Hepatic stellate cell (primary cell): Measurements from ENCODE around the gene BTNL2.
"Not testable (repeated sequence)": the region's sequence is repeated elsewhere in the genome, so short reads cannot be mapped to it uniquely, and the experiment has no call there.

ENCODE experiments used
- DNase-seq: peaks from one replicate; pipeline ENCODE4 v3.0.0; 2011; ENCODE audit warnings: low spot score

Gene BTNL2

DNA sequence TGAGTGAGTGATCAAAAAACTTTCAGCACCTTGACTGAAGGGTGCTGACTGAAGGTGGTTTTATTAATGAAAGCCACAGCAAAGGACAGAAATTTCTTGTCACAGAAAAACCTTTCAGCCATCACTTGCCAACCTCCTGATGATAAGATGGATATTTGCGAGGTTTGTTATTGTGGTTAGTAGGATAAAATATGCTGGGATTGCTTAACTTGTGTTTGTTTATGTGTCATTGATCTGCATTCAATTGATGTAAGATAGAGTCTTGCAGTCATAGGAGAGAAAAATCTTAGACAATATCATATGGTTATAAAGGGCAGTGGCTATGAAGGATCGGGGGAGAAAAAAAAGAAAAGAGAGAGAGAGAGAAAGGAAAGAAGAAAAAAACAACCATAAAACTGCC, 36.5 kb downstream of the BTNL2 start:
- no peak for DNase-seq

DNA sequence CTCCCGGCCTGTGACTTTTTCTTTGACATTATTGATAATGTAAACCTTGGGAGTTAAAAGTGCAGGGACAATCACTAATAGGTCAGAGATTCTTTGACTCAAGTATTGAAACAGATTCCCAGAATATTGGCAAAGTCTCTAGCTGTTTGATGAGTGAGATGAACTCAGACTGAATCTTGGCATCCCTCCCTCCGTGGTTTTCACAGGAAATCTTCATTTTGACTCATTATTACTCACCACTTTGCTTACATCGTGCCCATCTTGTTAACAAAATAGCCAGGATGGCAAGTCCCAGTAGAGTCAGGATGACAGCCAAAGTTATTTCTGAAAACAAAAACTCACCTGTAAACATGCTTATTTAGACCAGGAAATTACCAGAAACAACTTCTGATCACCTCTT, 37.3 kb downstream of the BTNL2 start:
- DNase-seq = peak; percentile 11

DNA sequence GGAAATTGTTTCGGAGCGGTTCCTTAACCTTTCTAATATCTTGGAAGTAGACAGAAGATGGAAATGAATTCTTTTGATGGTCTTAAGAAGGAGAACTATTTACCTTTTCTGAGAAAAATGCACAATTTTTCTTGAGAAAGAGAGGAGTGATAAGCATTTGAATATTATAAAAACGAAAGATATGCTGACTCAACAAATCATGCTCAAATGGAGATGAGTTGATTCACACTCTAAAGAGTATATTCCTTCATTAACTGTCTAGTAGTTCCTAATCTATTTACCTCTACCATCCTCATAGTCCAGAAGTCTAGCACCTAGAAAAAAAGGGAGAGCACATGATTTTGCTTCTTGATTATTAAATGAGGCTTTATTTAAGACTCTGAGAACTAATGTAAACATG, 39.3 kb downstream of the BTNL2 start:
- DNase-seq = no peak

DNA sequence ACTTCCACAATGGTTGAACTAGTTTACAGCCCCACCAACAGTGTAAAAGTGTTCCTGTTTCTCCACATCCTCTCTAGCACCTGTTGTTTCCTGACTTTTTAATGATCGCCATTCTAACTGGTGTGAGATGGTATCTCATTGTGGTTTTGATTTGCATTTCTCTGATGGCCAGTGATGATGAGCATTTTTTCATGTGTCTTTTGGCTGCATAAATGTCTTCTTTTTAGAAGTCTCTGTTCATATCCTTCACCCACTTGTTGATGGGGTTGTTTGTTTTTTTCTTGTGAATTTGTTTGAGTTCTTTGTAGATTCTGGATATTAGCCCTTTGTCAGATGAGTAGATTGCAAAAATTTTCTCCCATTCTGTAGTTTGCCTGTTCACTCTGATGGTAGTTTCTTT, 47.8 kb downstream of the BTNL2 start:
- not testable (repeated sequence) for DNase-seq

DNA sequence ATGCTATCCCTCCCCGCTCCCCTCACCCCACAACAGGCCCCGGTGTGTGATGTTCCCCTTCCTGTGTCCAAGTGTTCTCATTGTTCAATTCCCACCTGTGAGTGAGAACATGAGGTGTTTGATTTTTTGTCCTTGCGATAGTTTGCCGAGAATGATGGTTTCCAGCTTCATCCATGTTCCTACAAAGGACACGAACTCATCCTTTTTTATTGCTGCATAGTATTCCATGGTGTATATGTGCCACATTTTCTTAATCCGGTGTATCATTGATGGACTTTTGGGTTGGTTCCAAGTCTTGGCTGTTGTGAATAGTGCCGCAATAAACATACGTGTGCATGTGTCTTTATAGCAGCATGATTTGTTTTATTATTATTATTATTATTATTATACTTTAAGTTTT, 48.4 kb downstream of the BTNL2 start:
- DNase-seq = not testable (repeated sequence)

DNA sequence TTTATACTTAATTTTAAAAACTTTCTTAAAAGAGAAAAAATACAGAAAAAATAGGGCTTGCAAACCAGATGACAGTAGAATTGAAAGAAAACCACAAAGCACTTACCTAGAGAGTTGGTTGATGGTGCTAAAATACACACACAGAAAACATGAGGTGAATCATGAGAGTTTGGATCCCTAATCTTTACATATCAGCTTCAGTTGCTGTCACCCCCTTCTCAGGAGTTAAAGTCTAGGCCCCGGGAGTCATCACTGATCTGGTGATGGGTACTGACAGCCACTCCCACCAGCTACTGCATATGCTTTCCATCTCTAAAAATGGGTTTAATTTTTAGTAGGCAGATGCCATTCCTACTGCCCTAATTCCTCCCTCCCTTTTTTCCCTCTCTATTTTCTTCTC, 52.0 kb downstream of the BTNL2 start:
- DNase-seq = no peak

DNA sequence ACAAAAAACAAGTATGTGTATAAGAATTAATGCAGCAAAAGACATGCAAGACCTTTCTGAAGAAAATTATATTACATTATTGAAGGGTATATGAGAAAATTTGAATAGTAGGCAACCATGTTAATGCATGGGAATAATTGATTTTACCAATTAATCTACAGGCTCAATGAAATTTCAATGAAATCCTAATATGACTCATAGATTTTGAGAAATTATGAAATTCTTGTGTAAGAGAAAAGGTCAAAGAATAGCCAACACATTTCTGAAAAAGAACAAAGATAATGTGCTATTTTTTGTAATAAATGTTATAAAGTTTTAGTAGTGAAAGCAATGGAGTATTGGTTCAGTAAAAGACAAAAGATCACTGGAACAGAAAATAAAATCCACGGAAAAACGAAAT, 53.6 kb downstream of the BTNL2 start:
- no peak for DNase-seq
